Activated naive CD8-positive, alpha-beta T cell treated with anti-CD3 and anti-CD28 coated beads, Interleukin-2, amount 50 U/mL, for 24 hours (primary cell): ENCODE data around the gene SH3GL1.

Experiments used
- ATAC-seq: fragments of 150-1000 bp; cut with Tn5 transposase; one replicate; pipeline ENCODE4 v1.10.0; 2021
- DNase-seq: peaks from one replicate; pipeline ENCODE4 v3.0.0; 2021
- H3K27ac Mint-ChIP-seq: one replicate; pipeline ENCODE4 v1.8.0; 2021; ENCODE audit warnings: mild to moderate bottlenecking, mixed read lengths
- H3K27me3 Mint-ChIP-seq: one replicate; pipeline ENCODE4 v1.8.0; 2021; ENCODE audit warnings: mixed read lengths
- H3K36me3 Mint-ChIP-seq: one replicate; pipeline ENCODE4 v1.8.0; 2021; ENCODE audit warnings: low read depth, mixed read lengths
- H3K4me1 Mint-ChIP-seq: one replicate; pipeline ENCODE4 v1.8.0; 2021; ENCODE audit warnings: mixed read lengths
- H3K4me3 Mint-ChIP-seq: one replicate; pipeline ENCODE4 v1.8.0; 2021; ENCODE audit warnings: mild to moderate bottlenecking, moderate library complexity, mixed read lengths
- H3K9me3 Mint-ChIP-seq: one replicate; pipeline ENCODE4 v1.8.0; 2021; ENCODE audit warnings: mixed read lengths

Gene SH3GL1

GRCh38 chr19:4378886-4379285 is 21.5 kb downstream of the SH3GL1 start:
- Mint-ChIP-seq H3K4me1 (peaks cover 65% of the 10 kb centered on the region), H3K27ac (peak overlapping the region; percentile 94), H3K27me3 (no peaks in the 10 kb centered on the region), H3K36me3 (peaks cover 7% of the 10 kb centered on the region), H3K4me3 (peak overlapping the region; percentile 71), H3K9me3 (no peaks in the 10 kb centered on the region)
- ATAC-seq (no peak), DNase-seq (no peak)

GRCh38 chr19:4376991-4377781 is 23.2 kb downstream of the SH3GL1 start:
- peaks cover 5% of the 10 kb centered on the region for H3K36me3 Mint-ChIP-seq
- no peak overlapping the region for H3K4me3 Mint-ChIP-seq
- no peaks in the 10 kb centered on the region for H3K9me3 Mint-ChIP-seq
- DNase-seq (no peak), ATAC-seq (no peak)
- no peak overlapping the region for H3K27ac Mint-ChIP-seq
- H3K4me1 Mint-ChIP-seq: peaks cover 68% of the 10 kb centered on the region
- H3K27me3 Mint-ChIP-seq: no peaks in the 10 kb centered on the region

GRCh38 chr19:4376671-4376990 is 23.7 kb downstream of the SH3GL1 start:
- no peak overlapping the region for H3K4me3 Mint-ChIP-seq
- no peak for DNase-seq
- no peaks in the 10 kb centered on the region for H3K9me3 Mint-ChIP-seq
- H3K36me3 Mint-ChIP-seq: peaks cover 5% of the 10 kb centered on the region
- H3K27ac Mint-ChIP-seq: no peak overlapping the region
- ATAC-seq: no peak
- H3K27me3 Mint-ChIP-seq: no peaks in the 10 kb centered on the region
- peaks cover 67% of the 10 kb centered on the region for H3K4me1 Mint-ChIP-seq

GRCh38 chr19:4376028-4376670 is 24.2 kb downstream of the SH3GL1 start:
- no peaks in the 10 kb centered on the region for H3K27me3 Mint-ChIP-seq
- no peak for DNase-seq

GRCh38 chr19:4375164-4376027 is 25.0 kb downstream of the SH3GL1 start:
- no peak overlapping the region for H3K4me3 Mint-ChIP-seq
- DNase-seq: no peak
- H3K27ac Mint-ChIP-seq: no peak overlapping the region
- no peaks in the 10 kb centered on the region for H3K9me3 Mint-ChIP-seq
- H3K27me3 Mint-ChIP-seq: no peaks in the 10 kb centered on the region
- ATAC-seq: peak; percentile 7
- H3K4me1 Mint-ChIP-seq: peaks cover 69% of the 10 kb centered on the region
- H3K36me3 Mint-ChIP-seq: peaks cover 5% of the 10 kb centered on the region

More at GRCh38 chr19:4376028-4376670, 24.2 kb downstream of the SH3GL1 start:
- H3K27ac Mint-ChIP-seq: no peak overlapping the region
- H3K4me1 Mint-ChIP-seq: peaks cover 69% of the 10 kb centered on the region
- H3K9me3 Mint-ChIP-seq: no peaks in the 10 kb centered on the region
- peaks cover 5% of the 10 kb centered on the region for H3K36me3 Mint-ChIP-seq
- no peak for ATAC-seq
- no peak overlapping the region for H3K4me3 Mint-ChIP-seq

- Mint-ChIP-seq H3K9me3 (no peaks in the 10 kb centered on the region), H3K36me3 (peaks cover 5% of the 10 kb centered on the region), H3K27ac (peak overlapping the region; percentile 62), H3K4me3 (no peak overlapping the region), H3K27me3 (no peaks in the 10 kb centered on the region), H3K4me1 (peaks cover 69% of the 10 kb centered on the region)
- no peak for DNase-seq
- ATAC-seq: no peak
Measured at GRCh38 chr19:4374498-4375163, 25.7 kb downstream of the SH3GL1 start.

- no peak for DNase-seq
- Mint-ChIP-seq H3K36me3 (peaks cover 2% of the 10 kb centered on the region), H3K4me3 (no peak overlapping the region), H3K27me3 (no peaks in the 10 kb centered on the region), H3K4me1 (peaks cover 66% of the 10 kb centered on the region), H3K27ac (peak overlapping the region; percentile 62), H3K9me3 (no peaks in the 10 kb centered on the region)
- no peak for ATAC-seq
Measured at GRCh38 chr19:4373601-4374497, 26.5 kb downstream of the SH3GL1 start.

GRCh38 chr19:4373013-4373367 is 27.4 kb downstream of the SH3GL1 start:
- peaks cover 68% of the 10 kb centered on the region for H3K4me1 Mint-ChIP-seq
- no peaks in the 10 kb centered on the region for H3K27me3 Mint-ChIP-seq
- no peaks in the 10 kb centered on the region for H3K9me3 Mint-ChIP-seq
- H3K4me3 Mint-ChIP-seq: no peak overlapping the region
- ATAC-seq (no peak), DNase-seq (no peak)
- no peak overlapping the region for H3K27ac Mint-ChIP-seq
- peaks cover 2% of the 10 kb centered on the region for H3K36me3 Mint-ChIP-seq

GRCh38 chr19:4372165-4373012 is 28.0 kb downstream of the SH3GL1 start:
- peaks cover 2% of the 10 kb centered on the region for H3K36me3 Mint-ChIP-seq
- H3K4me1 Mint-ChIP-seq: peaks cover 66% of the 10 kb centered on the region
- no peaks in the 10 kb centered on the region for H3K9me3 Mint-ChIP-seq
- no peak overlapping the region for H3K4me3 Mint-ChIP-seq
- H3K27me3 Mint-ChIP-seq: no peaks in the 10 kb centered on the region
- ATAC-seq (no peak), DNase-seq (no peak)
- H3K27ac Mint-ChIP-seq: no peak overlapping the region

GRCh38 chr19:4371247-4372164 is 28.8 kb downstream of the SH3GL1 start:
- DNase-seq (no peak), ATAC-seq (no peak)
- peaks cover 2% of the 10 kb centered on the region for H3K36me3 Mint-ChIP-seq
- no peak overlapping the region for H3K27ac Mint-ChIP-seq
- peaks cover 59% of the 10 kb centered on the region for H3K4me1 Mint-ChIP-seq
- peak overlapping the region; percentile 29 for H3K4me3 Mint-ChIP-seq
- no peaks in the 10 kb centered on the region for H3K9me3 Mint-ChIP-seq
- H3K27me3 Mint-ChIP-seq: no peaks in the 10 kb centered on the region

- H3K4me1 Mint-ChIP-seq: peaks cover 49% of the 10 kb centered on the region
- ATAC-seq: no peak
- H3K4me3 Mint-ChIP-seq: peak overlapping the region; percentile 29
- H3K36me3 Mint-ChIP-seq: no peaks in the 10 kb centered on the region
- no peak overlapping the region for H3K27ac Mint-ChIP-seq
- H3K27me3 Mint-ChIP-seq: no peaks in the 10 kb centered on the region
- DNase-seq: no peak
- no peaks in the 10 kb centered on the region for H3K9me3 Mint-ChIP-seq
Measured at GRCh38 chr19:4370418-4371041, 29.8 kb downstream of the SH3GL1 start.

- Mint-ChIP-seq H3K4me3 (peak overlapping the region; percentile 73), H3K9me3 (no peaks in the 10 kb centered on the region), H3K36me3 (no peaks in the 10 kb centered on the region), H3K27ac (peak overlapping the region; percentile 94), H3K4me1 (peaks cover 47% of the 10 kb centered on the region), H3K27me3 (no peaks in the 10 kb centered on the region)
- DNase-seq (peak; percentile 86), ATAC-seq (peak; percentile 84)
Measured at GRCh38 chr19:4369888-4370260, 30.5 kb downstream of the SH3GL1 start.
